Ramos (cell line): ENCODE data around the gene SV2C.
"Not testable (repeated sequence)": the region's sequence is repeated elsewhere in the genome, so short reads cannot be mapped to it uniquely, and the experiment has no call there.

ENCODE experiments used
- in situ Hi-C: fragments of 300-500 bp; cut with MboI; formaldehyde crosslinking; loops from one replicate; pipeline ENCODE4 v1.14.3; 2022; ENCODE audit warnings: low sequenced_read_pairs; ENCODE audit not compliant: unreplicated experiment

The SV2C gene

GRCh38 chr5:76368941-76369340, 285.8 kb downstream of the SV2C start:
- in situ Hi-C loops = no loop called here

GRCh38 chr5:76369668-76370067, 286.5 kb downstream of the SV2C start:
- in situ Hi-C loops = not testable (repeated sequence)

- in situ Hi-C loops = no loop called here
These were observed 288.8 kb downstream of the SV2C start for GRCh38 chr5:76371960-76372322.

GRCh38 chr5:76372323-76373054, 289.3 kb downstream of the SV2C start:
- in situ Hi-C loops = no loop called here

GRCh38 chr5:76376148-76376865, 293.1 kb downstream of the SV2C start:
- in situ Hi-C loops = no loop called here

- in situ Hi-C loops = no loop called here
These were observed 293.7 kb downstream of the SV2C start for GRCh38 chr5:76376866-76377230.

- in situ Hi-C loops = no loop called here
These were observed 295.2 kb downstream of the SV2C start for GRCh38 chr5:76378355-76378754.

- in situ Hi-C loops = no loop called here
These were observed 296.1 kb downstream of the SV2C start for GRCh38 chr5:76379316-76379715.

GRCh38 chr5:76379855-76380254, 296.7 kb downstream of the SV2C start:
- in situ Hi-C loops = no loop called here

GRCh38 chr5:76380346-76381066, 297.3 kb downstream of the SV2C start:
- in situ Hi-C loops = no loop called here

GRCh38 chr5:76383126-76383832, 300.1 kb downstream of the SV2C start:
- in situ Hi-C loops = no loop called here

GRCh38 chr5:76384189-76384588, 301.0 kb downstream of the SV2C start:
- in situ Hi-C loops = no loop called here

- in situ Hi-C loops = no loop called here
These were observed 301.5 kb downstream of the SV2C start for GRCh38 chr5:76384705-76385104.

- in situ Hi-C loops = no loop called here
These were observed 302.4 kb downstream of the SV2C start for GRCh38 chr5:76385540-76385939.

GRCh38 chr5:76386360-76386759, 303.2 kb downstream of the SV2C start:
- in situ Hi-C loops = no loop called here

GRCh38 chr5:76388236-76388635, 305.1 kb downstream of the SV2C start:
- in situ Hi-C loops = no loop called here

GRCh38 chr5:76388791-76389512, 305.8 kb downstream of the SV2C start:
- in situ Hi-C loops = no loop called here

GRCh38 chr5:76389513-76390154, 306.5 kb downstream of the SV2C start:
- in situ Hi-C loops = no loop called here

GRCh38 chr5:76391014-76391413, 307.8 kb downstream of the SV2C start:
- in situ Hi-C loops = no loop called here
